ENCODE data around the gene OR1D5. TPM values are rescaled to one million over a fixed set of nuclear protein-coding genes. Genes with fewer than 3 reads are reported as not detected.
"Not testable (repeated sequence)": the region's sequence is repeated elsewhere in the genome, so short reads cannot be mapped to it uniquely, and the experiment has no call there.

Gene OR1D5
- total RNA-seq: not detected
- polyA plus RNA-seq: 0.32 TPM

GRCh38 chr17:3063507-3063906 is at the start of gene OR1D5:
Gene OR1D5, minus strand, starts transcription at chr17:3063607. Its CDS starts 0 bp downstream, at chr17:3063607.
- H3K4me3 Mint-ChIP-seq; H3K36me3 ChIP-seq (ENCODE audit: insufficient read depth, low read length); DNase-seq; POLR2A ChIA-PET; H3K9me3 ChIP-seq (ENCODE audit: low read length); H3K9me3 Mint-ChIP-seq; H3K4me3 ChIP-seq (ENCODE audit: low read length); H3K36me3 Mint-ChIP-seq; CTCF ChIA-PET; H3K27me3 ChIP-seq (ENCODE audit: insufficient read depth, low read length, poor library complexity, severe bottlenecking); H3K27me3 Mint-ChIP-seq; H3K27ac ChIP-seq (ENCODE audit: low read depth, low read length); H3K4me1 Mint-ChIP-seq; H3K4me1 ChIP-seq (ENCODE audit: insufficient read depth, low read length): not testable (repeated sequence)
- peak within 1 kb of the TSS in 1 of 8 donors; percentile 84 for H3K27ac Mint-ChIP-seq

- CTCF ChIA-PET: no interaction called here
- POLR2A ChIA-PET: no interaction called here
- H3K27ac ChIP-seq (ENCODE audit: low read depth, low read length): no peak within 1 kb of the TSS
- no peaks in the 10 kb centered on the region for H3K9me3 ChIP-seq (ENCODE audit: low read length)
- no peak within 1 kb of the TSS for H3K4me3 Mint-ChIP-seq
- H3K4me1 Mint-ChIP-seq: no peaks in the 10 kb centered on the region
- no peaks in the 10 kb centered on the region for H3K36me3 ChIP-seq (ENCODE audit: insufficient read depth, low read length)
- H3K4me1 ChIP-seq (ENCODE audit: insufficient read depth, low read length): no peaks in the 10 kb centered on the region
- H3K27ac Mint-ChIP-seq: no peak within 1 kb of the TSS
- no peaks in the 10 kb centered on the region for H3K27me3 ChIP-seq (ENCODE audit: insufficient read depth, low read length, poor library complexity, severe bottlenecking)
- peaks cover 13 to 45% of the 10 kb centered on the region in 2 donors for H3K27me3 Mint-ChIP-seq
- DNase-seq: no peak
- peaks cover 0 to 8% (median 0%) of the 10 kb centered on the region in 3 donors for H3K36me3 Mint-ChIP-seq
- peaks cover 19 to 32% (median 23%) of the 10 kb centered on the region in 5 donors for H3K9me3 Mint-ChIP-seq
- H3K4me3 ChIP-seq (ENCODE audit: low read length): no peak within 1 kb of the TSS
These were observed 40.9 kb upstream of the OR1D5 start, which contains the start of gene OR1D2 for GRCh38 chr17:3104322-3104721. Gene OR1D2, minus strand, starts transcription at chr17:3104422. Its CDS starts 11,426 bp downstream, at chr17:3092996.

- POLR2A ChIA-PET; H3K27me3 ChIP-seq (ENCODE audit: insufficient read depth, low read length, poor library complexity, severe bottlenecking); H3K36me3 Mint-ChIP-seq; H3K4me3 ChIP-seq (ENCODE audit: low read length); H3K4me1 Mint-ChIP-seq; H3K36me3 ChIP-seq (ENCODE audit: insufficient read depth, low read length); H3K27ac Mint-ChIP-seq; DNase-seq; H3K9me3 ChIP-seq (ENCODE audit: low read length); CTCF ChIA-PET; H3K4me1 ChIP-seq (ENCODE audit: insufficient read depth, low read length); H3K4me3 Mint-ChIP-seq; H3K27ac ChIP-seq (ENCODE audit: low read depth, low read length): not testable (repeated sequence)
- H3K27me3 Mint-ChIP-seq: peaks cover 2 to 23% of the 10 kb centered on the region in 2 donors
- H3K9me3 Mint-ChIP-seq: peaks cover 4 to 11% (median 8%) of the 10 kb centered on the region in 5 donors
These were observed 10.4 kb upstream of the OR1D5 start for GRCh38 chr17:3073850-3074249.

GRCh38 chr17:3065192-3065591 is 1.8 kb upstream of the OR1D5 start:
- H3K4me3 Mint-ChIP-seq; H3K9me3 Mint-ChIP-seq; H3K4me1 Mint-ChIP-seq; DNase-seq; CTCF ChIA-PET; H3K27me3 Mint-ChIP-seq; H3K36me3 ChIP-seq (ENCODE audit: insufficient read depth, low read length); H3K27ac Mint-ChIP-seq; H3K9me3 ChIP-seq (ENCODE audit: low read length); POLR2A ChIA-PET; H3K4me1 ChIP-seq (ENCODE audit: insufficient read depth, low read length); H3K4me3 ChIP-seq (ENCODE audit: low read length); H3K27ac ChIP-seq (ENCODE audit: low read depth, low read length); H3K27me3 ChIP-seq (ENCODE audit: insufficient read depth, low read length, poor library complexity, severe bottlenecking); H3K36me3 Mint-ChIP-seq: not testable (repeated sequence)

GRCh38 chr17:3062824-3063377 is 506 bp downstream of the OR1D5 start:
- H3K4me3 Mint-ChIP-seq; CTCF ChIA-PET; H3K9me3 ChIP-seq (ENCODE audit: low read length); H3K4me1 Mint-ChIP-seq; H3K4me1 ChIP-seq (ENCODE audit: insufficient read depth, low read length); DNase-seq; H3K27ac ChIP-seq (ENCODE audit: low read depth, low read length); H3K36me3 ChIP-seq (ENCODE audit: insufficient read depth, low read length); H3K4me3 ChIP-seq (ENCODE audit: low read length); H3K36me3 Mint-ChIP-seq; H3K27me3 Mint-ChIP-seq; POLR2A ChIA-PET; H3K27me3 ChIP-seq (ENCODE audit: insufficient read depth, low read length, poor library complexity, severe bottlenecking); H3K9me3 Mint-ChIP-seq: not testable (repeated sequence)
- peak overlapping the region in 1 of 8 donors; percentile 84 for H3K27ac Mint-ChIP-seq

- H3K27me3 Mint-ChIP-seq; H3K9me3 ChIP-seq (ENCODE audit: low read length); POLR2A ChIA-PET; DNase-seq; H3K27ac Mint-ChIP-seq; CTCF ChIA-PET; H3K27ac ChIP-seq (ENCODE audit: low read depth, low read length); H3K4me3 Mint-ChIP-seq; H3K4me1 ChIP-seq (ENCODE audit: insufficient read depth, low read length); H3K36me3 ChIP-seq (ENCODE audit: insufficient read depth, low read length); H3K4me3 ChIP-seq (ENCODE audit: low read length); H3K4me1 Mint-ChIP-seq; H3K27me3 ChIP-seq (ENCODE audit: insufficient read depth, low read length, poor library complexity, severe bottlenecking); H3K9me3 Mint-ChIP-seq; H3K36me3 Mint-ChIP-seq: not testable (repeated sequence)
These were observed 8.5 kb downstream of the OR1D5 start for GRCh38 chr17:3054868-3055267.

GRCh38 chr17:3049705-3050295 is 13.6 kb downstream of the OR1D5 start:
- peak overlapping the region; percentile 87 to 97 (median 91) for H3K4me3 Mint-ChIP-seq
- Histone ChIP-seq H3K27ac (ENCODE audit: low read depth, low read length) (no peak overlapping the region), H3K27me3 (ENCODE audit: insufficient read depth, low read length, poor library complexity, severe bottlenecking) (no peaks in the 10 kb centered on the region), H3K9me3 (ENCODE audit: low read length) (no peaks in the 10 kb centered on the region), H3K36me3 (ENCODE audit: insufficient read depth, low read length) (no peaks in the 10 kb centered on the region), H3K4me1 (ENCODE audit: insufficient read depth, low read length) (peaks cover 5% of the 10 kb centered on the region), H3K4me3 (ENCODE audit: low read length) (no peak overlapping the region)
- ChIA-PET CTCF (interaction anchor here (0.8 to 1.6 kb wide), 2 partner anchors 264 to 586 kb away, joined by 3 to 5 read pairs; partner anchors contain the start of genes CTNS and SHPK), POLR2A (no interaction called here)
- no peak for DNase-seq
- peaks cover 3 to 5% of the 10 kb centered on the region in 2 donors for H3K27me3 Mint-ChIP-seq
- H3K4me1 Mint-ChIP-seq: peaks cover 0 to 12% (median 10%) of the 10 kb centered on the region in 3 donors
- no peak overlapping the region for H3K27ac Mint-ChIP-seq
- H3K36me3 Mint-ChIP-seq: no peaks in the 10 kb centered on the region
- peaks cover 0 to 4% (median 0%) of the 10 kb centered on the region in 5 donors for H3K9me3 Mint-ChIP-seq

GRCh38 chr17:3048727-3049471 is 14.5 kb downstream of the OR1D5 start:
- Mint-ChIP-seq H3K27ac (peak overlapping the region in 7 of 8 donors; percentile 17 to 82 (median 38)), H3K27me3 (peaks cover 3 to 5% of the 10 kb centered on the region in 2 donors), H3K9me3 (peaks cover 0 to 8% (median 6%) of the 10 kb centered on the region in 5 donors), H3K36me3 (peaks cover 0 to 6% (median 0%) of the 10 kb centered on the region in 3 donors), H3K4me3 (peak overlapping the region; percentile 87 to 97 (median 91)), H3K4me1 (peaks cover 0 to 12% (median 10%) of the 10 kb centered on the region in 3 donors)
- POLR2A ChIA-PET: no interaction called here
- H3K36me3 ChIP-seq (ENCODE audit: insufficient read depth, low read length): no peaks in the 10 kb centered on the region
- H3K27ac ChIP-seq (ENCODE audit: low read depth, low read length): no peak overlapping the region
- DNase-seq: peak; percentile 82 to 88 (median 86)
- H3K9me3 ChIP-seq (ENCODE audit: low read length): no peaks in the 10 kb centered on the region
- H3K4me1 ChIP-seq (ENCODE audit: insufficient read depth, low read length): peaks cover 5% of the 10 kb centered on the region
- no peaks in the 10 kb centered on the region for H3K27me3 ChIP-seq (ENCODE audit: insufficient read depth, low read length, poor library complexity, severe bottlenecking)
- peak overlapping the region; percentile 83 for H3K4me3 ChIP-seq (ENCODE audit: low read length)
- CTCF ChIA-PET: interaction anchor here (0.8 to 1.6 kb wide), 2 partner anchors 263 to 587 kb away, joined by 3 to 5 read pairs; partner anchors contain the start of genes CTNS and SHPK

Data from CD8-positive, alpha-beta memory T cell (primary cell).